HG03520 (cell line): Measurements from ENCODE around the gene RPA1.
"Not testable (repeated sequence)": the region's sequence is repeated elsewhere in the genome, so short reads cannot be mapped to it uniquely, and the experiment has no call there.

Source experiments
- ATAC-seq: cut with Tn5 transposase; IDR thresholded peaks from one replicate; pipeline ENCODE4 v1.9.1; 2021; ENCODE audit warnings: mild to moderate bottlenecking, moderate library complexity; ENCODE audit not compliant: unreplicated experiment

The RPA1 gene

GRCh38 chr17:1829592-1830257 is at the start of gene RPA1, which contains the start of gene SMYD4:
Gene RPA1 (plus strand): TSS chr17:1830005. CDS start chr17:1830094, 89 bp downstream.
Gene SMYD4 (minus strand): TSS chr17:1829902. CDS start chr17:1827994, 1,908 bp downstream.
- peak; percentile 78 for ATAC-seq

- no peak for ATAC-seq
Observed at GRCh38 chr17:1782171-1782567, 47.6 kb upstream of the RPA1 start.

- no peak for ATAC-seq
Observed at GRCh38 chr17:1783271-1783670, 46.5 kb upstream of the RPA1 start.

GRCh38 chr17:1783834-1784611 is 45.8 kb upstream of the RPA1 start:
- ATAC-seq, result no peak

GRCh38 chr17:1785930-1786329 is 43.9 kb upstream of the RPA1 start:
- no peak for ATAC-seq

GRCh38 chr17:1786708-1787107 is 43.1 kb upstream of the RPA1 start:
- ATAC-seq, result no peak

DNA sequence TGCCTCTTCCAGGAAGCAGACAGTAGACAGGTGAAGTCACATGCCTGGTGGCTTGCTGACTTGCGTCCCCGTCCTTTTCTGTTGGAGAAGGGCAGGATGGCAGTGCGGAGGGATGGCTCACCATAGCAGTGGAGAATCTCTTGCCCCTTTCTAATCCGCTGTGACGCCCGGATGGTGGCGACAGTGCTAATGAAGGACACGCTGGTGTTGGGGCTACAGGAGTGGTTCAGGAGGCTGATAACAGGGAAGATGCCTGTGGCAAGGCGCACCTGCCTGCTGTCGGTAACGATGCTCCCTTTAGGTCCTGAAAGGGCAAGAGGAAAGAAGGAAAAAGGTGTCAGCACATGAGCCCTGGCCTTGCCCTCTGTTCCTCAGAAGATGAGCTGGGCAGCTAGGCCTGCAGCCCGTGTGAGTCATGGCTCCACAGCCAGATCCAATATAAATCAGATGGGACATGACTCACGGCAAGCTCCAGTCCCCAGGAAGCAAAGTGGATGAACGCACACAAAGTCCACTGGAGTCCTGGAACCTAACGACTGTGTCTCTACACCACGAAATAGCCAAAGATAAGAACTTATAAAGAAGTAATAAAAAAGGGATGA is 42.4 kb upstream of the RPA1 start:
- ATAC-seq, result no peak

DNA sequence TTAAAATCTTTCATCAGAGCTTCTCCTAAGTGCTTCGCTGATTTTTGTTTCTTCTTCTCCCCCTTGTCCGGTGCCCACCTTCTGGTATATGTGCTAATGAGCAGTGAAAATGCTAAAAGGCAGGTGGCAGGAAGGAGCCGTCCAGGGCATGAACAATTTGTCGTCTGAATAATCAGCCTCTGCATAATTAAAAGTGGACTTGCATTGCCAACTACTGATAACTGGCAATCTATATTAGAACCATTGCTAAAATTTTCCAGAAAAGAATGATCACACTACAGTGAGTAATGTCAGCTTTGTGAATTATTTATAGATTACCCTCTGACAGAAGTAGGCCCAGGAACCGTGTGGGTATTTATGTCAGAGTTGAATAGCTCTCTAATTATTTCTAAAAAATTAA is 39.9 kb upstream of the RPA1 start:
- ATAC-seq, result no peak

DNA sequence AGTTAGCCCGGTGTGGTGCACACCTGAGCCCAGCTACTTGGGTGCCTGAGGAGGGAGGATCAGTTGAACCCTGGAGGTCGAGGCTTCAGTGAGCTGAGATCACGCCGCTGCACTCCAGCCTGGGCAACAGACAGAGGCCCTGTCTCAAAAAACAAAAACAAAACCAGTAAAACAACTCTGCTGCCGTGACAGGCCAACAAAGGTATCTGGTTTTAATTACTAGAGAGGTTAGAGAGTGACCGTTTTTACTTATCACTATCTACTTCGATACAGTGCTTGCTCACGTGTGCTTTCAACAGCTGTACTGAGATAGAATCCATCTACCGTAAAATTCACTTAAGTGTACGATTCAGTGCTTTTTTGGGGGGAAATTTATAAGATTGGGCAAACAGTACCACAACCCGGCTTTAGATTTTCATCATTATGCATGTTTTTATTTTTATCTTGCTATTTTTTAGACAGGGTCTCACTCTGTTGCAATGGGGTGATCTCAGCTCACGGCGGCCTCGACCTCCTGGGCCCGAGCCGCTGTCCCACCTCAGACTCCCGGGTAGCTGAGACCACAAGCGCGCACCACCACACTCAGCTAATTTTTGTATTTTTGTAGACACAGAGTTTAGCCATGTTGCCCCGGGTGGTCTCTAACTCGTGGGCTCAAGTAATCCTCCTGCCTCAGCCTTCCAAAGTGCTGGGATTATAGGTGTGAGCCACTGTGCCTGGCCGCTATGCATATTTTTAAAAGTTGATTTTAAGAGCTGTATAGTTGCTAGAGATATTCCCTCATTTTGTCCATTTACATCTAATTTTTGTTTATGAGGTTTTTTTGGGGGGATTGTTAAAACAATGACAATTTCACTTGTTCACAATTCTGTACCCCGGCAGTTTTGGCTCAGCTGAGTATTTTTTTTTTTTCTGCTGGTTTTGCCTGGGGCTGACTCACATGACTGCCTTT is 37.0 kb upstream of the RPA1 start:
- no peak for ATAC-seq

GRCh38 chr17:1793447-1793806 is 36.4 kb upstream of the RPA1 start:
- no peak for ATAC-seq

DNA sequence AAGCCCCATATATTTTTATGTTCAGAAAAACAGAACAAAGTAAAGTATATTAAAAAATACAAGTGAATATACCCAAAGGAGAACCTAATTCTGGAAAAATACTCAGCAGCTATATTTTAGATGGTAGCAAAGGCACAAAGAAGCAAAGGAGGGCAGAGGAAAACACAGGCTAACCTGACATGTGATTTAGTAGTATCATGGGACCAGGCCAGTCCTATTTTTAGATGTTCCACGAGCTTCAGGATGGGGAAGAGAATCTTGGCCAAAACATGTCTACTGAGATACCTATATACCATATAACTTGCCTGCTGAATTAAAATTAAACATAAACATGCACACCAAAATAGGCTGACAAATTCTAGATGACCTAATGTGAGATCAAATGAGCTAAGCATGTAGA is 33.0 kb upstream of the RPA1 start:
- ATAC-seq, result no peak

DNA sequence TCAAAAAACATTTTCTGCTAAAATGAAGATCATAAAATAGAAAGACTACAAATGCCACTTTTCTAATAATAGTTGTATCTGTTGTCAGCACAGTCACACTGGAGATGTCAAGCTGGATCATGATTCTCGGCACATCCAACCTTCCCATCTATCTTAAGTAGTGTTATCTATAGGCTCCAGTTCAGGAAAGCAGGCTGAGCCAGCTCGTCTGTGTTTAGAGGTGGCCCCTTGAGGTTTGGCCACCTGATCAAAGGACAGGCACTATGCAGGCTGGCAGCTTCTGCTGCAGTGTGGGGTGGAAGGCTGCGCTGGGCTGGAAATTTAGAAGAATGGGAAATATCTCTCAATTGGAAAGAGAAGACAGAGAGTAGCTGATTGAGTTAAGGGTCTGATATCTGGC is 32.5 kb upstream of the RPA1 start:
- ATAC-seq, result no peak

DNA sequence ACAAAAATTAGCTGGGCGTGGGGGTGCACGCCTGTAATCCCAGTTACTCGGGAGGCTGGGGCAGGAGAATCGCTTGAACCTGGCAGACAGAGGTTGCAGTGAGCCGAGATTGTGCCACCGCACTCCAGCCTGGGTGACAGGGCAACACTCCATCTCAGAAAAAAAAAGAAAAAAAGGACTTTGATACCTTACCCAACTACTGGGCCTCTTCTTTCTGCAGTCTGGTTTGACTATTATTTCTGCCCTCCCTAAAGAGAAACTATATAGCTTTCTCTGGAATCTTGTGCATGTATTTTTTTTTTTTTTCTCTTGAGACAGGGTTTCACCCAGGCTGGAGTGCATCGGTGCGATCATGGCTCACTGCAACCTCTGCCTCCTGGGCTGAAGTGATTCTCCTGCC is 32.0 kb upstream of the RPA1 start:
- ATAC-seq, result not testable (repeated sequence)

DNA sequence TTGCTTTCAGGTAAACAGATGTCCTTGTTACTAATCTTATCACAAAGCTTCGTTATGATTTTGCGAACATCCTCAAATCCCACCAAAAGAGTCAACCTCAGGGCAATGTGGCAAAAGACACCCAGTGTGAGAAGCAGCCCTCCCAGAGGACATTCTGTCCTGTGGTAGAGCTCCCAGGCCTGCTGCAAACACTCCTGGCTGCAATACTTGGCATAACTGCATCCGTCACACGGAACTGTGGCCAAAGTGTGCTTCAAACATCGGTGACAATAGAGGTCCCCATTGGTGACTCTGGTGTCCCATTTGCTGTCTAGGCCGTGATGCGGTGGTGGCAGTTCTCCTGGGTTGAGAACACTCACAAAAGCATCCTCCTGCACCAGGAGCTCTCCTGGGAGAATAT is 29.6 kb upstream of the RPA1 start:
- no peak for ATAC-seq

DNA sequence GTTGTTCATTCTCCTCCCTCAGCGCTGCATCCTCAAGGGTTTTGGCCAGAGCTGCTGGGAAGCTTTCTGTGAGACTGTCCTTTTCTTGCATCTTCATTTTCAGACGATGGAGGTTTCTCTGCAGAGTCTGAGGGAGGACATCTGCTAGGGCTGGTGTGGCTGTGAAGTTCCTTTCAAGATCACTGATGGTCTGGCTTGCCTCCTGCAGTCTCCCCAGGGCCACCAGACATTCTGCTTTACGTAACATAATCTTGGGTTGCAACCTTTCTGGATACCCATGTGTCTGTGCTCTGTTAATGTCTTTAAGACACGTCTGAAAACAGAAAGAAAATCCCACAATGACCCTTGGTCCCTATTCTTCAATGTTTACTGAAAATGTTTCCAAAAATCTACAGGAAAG is 29.1 kb upstream of the RPA1 start:
- no peak for ATAC-seq

GRCh38 chr17:1802429-1802828 is 27.4 kb upstream of the RPA1 start:
- ATAC-seq, result no peak

DNA sequence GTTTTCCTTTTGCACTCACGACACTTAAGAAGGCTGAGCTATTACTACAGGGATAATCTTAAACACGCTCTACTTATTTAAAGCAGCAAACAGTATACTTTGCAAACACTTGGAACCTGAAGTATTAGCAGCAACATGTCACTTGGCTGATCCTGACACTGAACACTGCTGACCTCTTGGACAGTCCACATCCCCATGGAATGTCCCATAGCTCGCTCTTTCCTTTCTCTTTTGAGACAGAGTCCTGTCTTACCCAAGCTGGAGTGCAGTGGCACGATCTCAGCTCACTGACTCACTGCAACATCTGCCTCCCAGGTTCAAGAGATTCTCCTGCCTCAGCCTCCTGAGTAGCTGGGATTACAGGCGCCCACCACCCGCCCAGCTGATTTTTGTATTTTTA is 26.5 kb upstream of the RPA1 start:
- no peak for ATAC-seq

DNA sequence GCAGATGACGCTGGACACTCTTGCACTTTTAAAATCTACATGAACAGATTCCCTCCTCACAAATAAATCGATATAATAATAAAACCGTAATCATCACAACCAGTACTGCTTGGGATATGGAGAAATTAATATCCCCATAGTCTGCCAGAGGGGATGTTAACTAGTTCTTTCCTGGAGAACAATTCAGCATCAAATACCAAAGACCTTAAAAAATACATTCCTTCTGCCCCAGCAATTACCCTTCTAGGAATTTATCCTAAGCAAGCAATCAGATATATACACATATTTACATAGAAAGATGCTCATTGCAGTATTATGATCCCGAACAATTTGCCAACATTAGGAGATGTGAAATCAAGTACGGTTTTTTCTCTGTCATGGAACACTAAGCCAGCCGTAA is 21.9 kb upstream of the RPA1 start:
- no peak for ATAC-seq

DNA sequence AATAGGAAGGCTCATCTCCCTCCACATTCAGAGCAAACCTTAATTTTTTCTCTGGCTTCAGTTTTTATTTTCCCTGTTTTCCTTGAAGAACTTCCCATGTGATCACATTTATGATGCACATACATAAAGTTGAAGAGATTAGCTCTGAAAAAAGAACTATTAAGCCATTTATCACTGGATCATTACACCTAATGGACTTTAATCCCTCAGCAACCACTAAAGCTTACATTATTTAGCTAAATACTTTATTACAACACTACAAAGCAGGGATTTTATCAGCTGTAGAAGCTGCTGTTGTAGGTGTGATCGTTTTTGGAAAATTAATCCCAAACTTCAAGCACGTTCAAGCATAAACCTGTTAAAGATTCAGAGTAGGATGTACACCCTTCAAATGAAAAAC is 21.2 kb upstream of the RPA1 start:
- no peak for ATAC-seq

DNA sequence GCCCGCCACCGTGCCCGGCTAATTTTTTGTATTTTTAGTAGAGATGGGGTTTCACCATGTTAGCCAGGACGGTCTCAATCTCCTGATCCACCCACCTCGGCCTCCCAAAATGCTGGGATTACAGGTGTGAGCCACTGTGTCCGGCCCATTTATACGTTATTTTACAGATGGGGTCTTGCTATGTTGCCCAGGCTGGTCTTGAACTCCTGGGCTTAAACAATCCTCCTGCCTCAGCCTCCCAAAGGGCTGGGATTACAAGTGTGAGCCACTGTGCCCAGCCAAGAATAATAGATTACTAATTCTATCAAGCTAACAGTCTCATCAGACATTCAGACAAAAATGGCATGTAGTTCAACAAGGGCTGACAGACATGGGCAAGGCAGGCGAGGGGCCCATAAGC is 20.0 kb upstream of the RPA1 start:
- not testable (repeated sequence) for ATAC-seq
